Mucosa of descending colon (tissue), 3 donors: ENCODE measurements around the gene PLEKHA5. TPM values are rescaled to one million over a fixed set of nuclear protein-coding genes. Genes with fewer than 3 reads are reported as not detected.

Source experiments
- ATAC-seq: fragments of 200-7000 bp; cut with Tn5 transposase; one replicate; pipeline ENCODE4 v1.9.1; 2020; ENCODE audit warnings: mild to moderate bottlenecking, moderate library complexity
- DNase-seq, 3 donors: peaks; one replicate each; pipeline ENCODE4 v3.0.0-alpha.2; 2020
- H3K36me3 ChIP-seq: fragments of 200-600 bp; one replicate; pipeline ENCODE4 v1.8.0; 2021; ENCODE audit warnings: low read depth, mild to moderate bottlenecking
- H3K4me1 ChIP-seq: fragments of 200-600 bp; one replicate; pipeline ENCODE4 v1.8.0; 2021; ENCODE audit warnings: low read depth, mild to moderate bottlenecking
- H3K4me3 ChIP-seq: fragments of 200-600 bp; one replicate; pipeline ENCODE4 v1.8.0; 2021; ENCODE audit warnings: mild to moderate bottlenecking
- H3K9me3 ChIP-seq: fragments of 200-600 bp; one replicate; pipeline ENCODE4 v1.8.0; 2021; ENCODE audit warnings: mild to moderate bottlenecking
- CTCF ChIP-seq: fragments of 200-600 bp; IDR thresholded peaks from one replicate; pipeline ENCODE4 v1.8.0; 2022; ENCODE audit warnings: antibody characterized with exemption, mild to moderate bottlenecking
- intact Hi-C, 2 donors: fragments of 100-400 bp; cut with DNase I in 1 of 2; cut with micrococcal nuclease in 1 of 2; formaldehyde crosslinking; loops; one replicate each; pipeline versions ENCODE4 v1.11.0 to v1.11.1; 2022; cut with DNase I, micrococcal nuclease
- total RNA-seq, 3 donors: library from RNA; stranded (reverse); fragmentation: NEBNext Ultra II Directional in 2 of 3; extraction: Animal tissue kit (Norgen Biotek cat#: 25700) in 2 of 3; gene quantifications; one replicate each; pipeline versions ENCODE4 v1.2.1 to v1.2.4, GENCODE V29; 2021 to 2023
- donor health status: DM: no; HTN: no; CAD: no; lungs with moderate emphysema.
- donor health status: DM: no; HTN: no; CAD: no.
- donor health status: DM: no; HTN: yes; CAD: no.

The PLEKHA5 gene
- total RNA-seq, 3 donors from 2014 or later: 29.6 to 47.9 (median 36.5) TPM

GRCh38 chr12:19423166-19423930, 293.8 kb downstream of the PLEKHA5 start:
- Histone ChIP-seq H3K36me3 (no peaks in the 10 kb centered on the region), H3K9me3 (no peaks in the 10 kb centered on the region), H3K4me1 (no peaks in the 10 kb centered on the region), H3K4me3 (no peak overlapping the region)
- intact Hi-C loops: no loop called here
- no peak for TF ChIP-seq CTCF
- DNase-seq (no peak), ATAC-seq (no peak)
